Activated CD4-positive, CD25-positive, alpha-beta regulatory T cell treated with anti-CD3 and anti-CD28 coated beads, Interleukin-2, amount 50 U/mL, for 72 hours (primary cell): Measurements from ENCODE around the gene OR1D5.

Experiments
- DNase-seq: peaks from one replicate; pipeline ENCODE4 v3.0.0; 2021

The OR1D5 gene

DNA sequence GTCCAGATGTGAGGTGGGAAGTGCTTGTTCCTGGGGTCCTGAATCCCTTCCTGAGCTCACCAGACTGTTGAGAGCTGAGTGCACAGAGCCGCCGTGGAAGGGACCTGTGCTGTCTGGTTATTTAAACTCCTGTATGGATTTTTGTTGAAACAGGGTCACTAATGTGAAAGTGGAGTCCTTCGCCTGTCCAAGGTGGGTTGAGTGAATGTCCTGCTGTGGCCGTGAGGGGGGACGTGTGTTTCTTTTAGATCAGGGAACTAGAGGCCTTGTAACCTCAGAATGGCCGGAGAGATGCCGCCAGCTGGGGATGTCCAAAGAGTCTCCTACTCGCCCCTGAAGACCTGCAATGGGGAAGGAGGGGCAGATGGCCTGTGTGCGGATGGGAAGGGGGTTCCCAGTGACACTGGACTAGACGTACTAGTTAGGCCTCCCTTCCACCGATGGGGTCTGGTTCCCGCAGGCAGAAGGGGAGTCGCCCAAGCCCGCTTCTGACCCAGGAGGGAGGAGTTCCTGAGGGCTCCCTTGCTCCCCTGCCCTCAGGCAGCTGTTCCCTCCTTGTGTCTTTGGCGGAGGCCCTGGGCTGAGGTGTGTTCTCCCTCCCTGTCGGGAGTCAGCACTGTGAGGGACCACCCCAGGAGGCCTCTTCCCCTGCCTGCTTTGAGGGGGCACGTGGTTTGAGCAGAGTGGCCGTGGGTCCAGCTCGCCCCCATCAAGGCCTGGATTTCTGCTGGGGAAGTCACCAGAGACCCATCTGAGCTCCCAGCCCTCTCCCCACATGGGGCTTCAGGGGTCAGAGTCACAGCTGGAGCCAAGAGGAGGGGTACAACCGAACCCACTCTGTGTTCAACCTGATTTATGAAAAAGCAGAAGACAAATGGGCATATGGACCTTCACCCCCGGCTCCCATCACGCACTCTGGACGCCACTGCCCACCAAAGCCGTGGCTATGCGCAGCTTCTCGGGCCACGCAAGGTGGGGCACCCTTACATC, 30.9 kb downstream of the OR1D5 start:
- peak; percentile 21 for DNase-seq

DNA sequence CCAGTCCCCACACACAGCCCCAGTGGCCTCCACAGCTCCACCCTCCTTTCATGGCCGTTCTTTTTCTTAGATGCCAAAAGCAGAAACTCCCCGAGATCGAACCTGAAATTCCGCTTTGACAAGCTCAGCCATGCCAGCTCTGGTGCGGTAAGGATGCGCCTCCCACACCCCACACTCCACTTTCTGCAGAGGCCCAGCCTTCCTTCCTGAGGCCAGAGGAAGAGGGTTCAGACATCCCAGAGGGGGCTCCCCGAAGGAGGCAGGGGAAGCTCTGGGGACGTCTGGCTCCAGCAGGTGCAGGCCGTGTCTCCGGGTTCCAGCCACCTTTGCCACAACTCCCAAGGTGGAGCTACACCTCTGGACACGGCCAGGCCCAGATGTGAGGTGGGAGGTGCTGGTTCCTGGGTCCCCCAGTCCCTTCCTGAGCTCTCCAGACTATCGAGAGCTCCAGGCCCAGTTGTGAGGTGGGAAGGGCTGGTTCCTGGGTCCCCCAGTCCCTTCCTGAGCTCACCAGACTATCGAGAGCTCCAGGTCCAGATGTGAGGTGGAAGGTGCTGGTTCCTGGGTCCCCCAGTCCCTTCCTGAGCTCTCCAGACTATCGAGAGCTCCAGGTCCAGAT, 32.4 kb downstream of the OR1D5 start:
- DNase-seq = peak; percentile 23

DNA sequence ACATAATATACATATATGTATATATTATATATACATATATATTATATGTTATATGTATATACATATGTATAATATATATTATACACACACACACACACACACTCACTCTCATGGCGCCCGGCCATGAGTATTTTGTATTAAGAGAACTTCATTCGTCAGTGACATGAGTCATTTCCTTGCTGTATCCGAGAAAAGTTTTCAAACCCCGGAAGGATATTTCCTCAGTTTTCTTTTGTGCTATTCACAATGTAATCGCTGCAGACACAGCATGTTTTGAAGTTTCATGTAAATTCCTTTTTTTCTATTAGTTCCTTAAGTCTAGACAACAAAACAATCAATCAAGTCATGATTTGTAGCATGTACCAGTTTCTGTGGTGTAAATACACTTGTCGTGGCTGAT, 33.3 kb downstream of the OR1D5 start:
- DNase-seq = no peak

GRCh38 chr17:3029213-3029913, 34.0 kb downstream of the OR1D5 start:
- peak; percentile 17 for DNase-seq

DNA sequence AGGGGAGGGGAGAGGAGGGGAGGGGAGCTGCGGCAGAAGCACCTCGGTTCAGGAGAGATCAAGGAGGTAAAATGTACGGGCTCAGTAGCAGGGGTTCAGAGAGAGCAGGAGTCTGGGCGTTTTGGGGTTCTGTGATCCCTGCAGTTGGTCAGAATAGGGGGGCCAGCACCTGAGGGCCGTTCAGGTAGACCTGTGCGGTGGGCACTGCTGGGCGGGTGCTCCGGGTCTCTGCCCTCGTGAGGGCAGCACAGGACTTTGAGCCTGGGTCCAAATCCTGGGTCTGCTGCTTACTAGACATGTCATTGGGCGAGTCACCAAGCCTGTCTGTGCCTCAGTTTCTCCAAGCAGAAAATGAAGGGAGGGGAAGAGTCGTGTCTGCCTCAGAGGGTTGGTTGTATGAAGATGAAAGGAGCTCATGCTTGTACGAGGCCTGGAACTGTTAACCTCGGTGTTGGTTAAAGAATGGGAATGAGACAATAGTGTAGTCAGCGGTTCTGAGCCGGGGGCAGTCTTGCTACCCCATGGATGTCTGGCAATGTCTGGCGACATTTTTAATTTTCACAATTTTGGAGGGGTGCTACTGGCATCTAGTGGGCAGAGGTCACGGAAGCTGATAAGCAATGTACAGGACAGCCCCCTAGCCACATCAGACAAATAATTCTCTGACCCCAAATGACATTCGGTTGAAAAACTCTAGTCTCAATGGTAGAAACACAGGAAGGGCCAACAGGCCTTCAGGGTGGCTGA, 35.4 kb downstream of the OR1D5 start:
- DNase-seq = peak; percentile 2

- DNase-seq = no peak
Observed at GRCh38 chr17:3026856-3027751, 36.3 kb downstream of the OR1D5 start.

GRCh38 chr17:3026125-3026855, 37.1 kb downstream of the OR1D5 start:
- DNase-seq = peak; percentile 17

DNA sequence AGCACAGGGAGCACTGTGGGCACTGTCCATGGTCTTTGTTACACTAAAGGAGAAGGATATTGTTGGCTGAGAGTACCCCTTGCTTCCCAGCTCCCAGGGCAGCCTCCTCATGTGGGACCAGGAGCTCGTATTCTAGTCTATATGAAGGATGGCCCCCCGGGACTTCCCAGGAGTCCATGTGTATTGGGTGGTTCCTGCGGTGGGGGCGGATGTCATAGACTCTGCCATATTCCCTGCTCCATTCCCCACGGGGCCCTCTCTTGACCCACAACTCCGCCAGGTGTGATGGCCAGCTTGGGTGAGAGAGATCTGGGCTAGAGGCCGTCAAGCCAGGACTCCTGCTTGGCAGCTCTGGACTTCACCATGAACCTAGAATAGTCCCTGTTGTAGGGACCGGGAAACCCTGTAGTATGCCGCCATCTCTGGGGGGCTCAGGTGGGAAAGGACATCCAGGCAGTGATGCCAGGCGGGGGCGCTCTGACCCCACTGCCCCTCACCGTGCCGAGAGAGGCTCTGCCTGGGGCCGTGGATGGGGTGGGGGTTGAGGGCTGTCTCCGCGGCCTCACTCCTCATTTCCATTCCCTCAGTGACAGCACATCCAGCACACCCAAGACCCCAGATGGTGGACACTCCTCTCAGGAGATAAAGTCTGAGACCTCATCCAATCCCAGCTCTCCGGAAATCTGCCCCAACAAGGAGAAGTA, 37.8 kb downstream of the OR1D5 start:
- DNase-seq = peak; percentile 24

DNA sequence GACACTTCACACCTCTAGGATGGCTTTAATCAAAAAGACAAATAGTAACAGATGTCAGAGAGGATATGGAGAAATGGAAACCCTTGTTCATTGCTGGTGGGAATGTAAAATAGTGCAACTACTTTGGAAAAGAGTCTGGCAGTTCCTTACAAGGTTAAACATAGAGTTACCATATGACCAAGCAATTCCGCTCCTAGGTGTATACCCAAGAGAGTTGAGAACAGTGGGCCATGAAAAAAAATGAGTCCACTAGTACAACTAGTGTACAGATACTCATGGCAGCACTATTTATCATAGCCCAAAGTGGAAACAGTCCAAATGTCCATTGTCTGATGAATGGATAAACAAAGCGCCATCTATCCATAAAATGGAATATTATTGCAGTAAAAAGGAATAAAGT, 39.1 kb downstream of the OR1D5 start:
- DNase-seq = no peak

DNA sequence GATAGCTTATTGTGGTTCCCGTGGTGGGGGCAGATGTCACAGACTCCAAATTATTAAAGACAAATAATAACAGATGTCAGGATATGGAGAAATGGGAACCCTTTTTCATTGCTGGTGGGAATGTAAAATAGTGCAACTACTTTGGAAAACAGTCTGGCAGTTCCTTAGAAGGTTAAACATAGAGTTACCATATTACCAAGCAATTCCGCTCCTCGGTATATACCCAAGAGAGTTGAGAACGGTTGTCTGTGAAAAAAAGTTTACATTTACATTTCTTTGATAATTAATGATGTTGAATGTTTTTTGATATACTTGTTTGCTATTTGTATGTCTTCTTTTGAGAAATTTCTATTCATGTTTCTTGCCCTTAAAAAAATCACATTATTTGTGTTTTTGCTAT, 41.2 kb downstream of the OR1D5 start:
- DNase-seq = no peak

DNA sequence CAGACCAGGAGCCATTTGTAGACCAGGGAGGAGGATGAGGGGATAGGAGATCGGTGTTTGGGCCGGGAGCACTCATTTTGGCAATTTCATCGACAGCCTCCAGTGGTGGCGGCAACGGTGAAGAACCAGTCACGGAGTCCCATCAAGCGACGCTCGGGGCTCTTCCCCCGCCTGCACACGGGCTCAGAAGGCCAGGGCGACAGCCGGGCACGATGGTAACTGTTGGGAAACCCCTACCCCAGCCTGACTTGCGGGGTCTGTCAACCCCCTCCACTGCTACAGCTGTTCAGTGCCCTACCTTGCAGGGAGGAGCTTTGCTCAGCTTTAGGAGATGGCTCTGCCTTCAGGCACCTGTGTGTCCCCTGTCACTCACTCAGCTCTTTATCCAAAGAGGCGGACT, 43.0 kb downstream of the OR1D5 start:
- DNase-seq = no peak

GRCh38 chr17:3019761-3020160, 43.6 kb downstream of the OR1D5 start:
- DNase-seq = no peak

- DNase-seq = no peak
Observed at GRCh38 chr17:3017936-3018335, 45.5 kb downstream of the OR1D5 start.

- DNase-seq = no peak
Observed at GRCh38 chr17:3015890-3016289, 47.5 kb downstream of the OR1D5 start.

DNA sequence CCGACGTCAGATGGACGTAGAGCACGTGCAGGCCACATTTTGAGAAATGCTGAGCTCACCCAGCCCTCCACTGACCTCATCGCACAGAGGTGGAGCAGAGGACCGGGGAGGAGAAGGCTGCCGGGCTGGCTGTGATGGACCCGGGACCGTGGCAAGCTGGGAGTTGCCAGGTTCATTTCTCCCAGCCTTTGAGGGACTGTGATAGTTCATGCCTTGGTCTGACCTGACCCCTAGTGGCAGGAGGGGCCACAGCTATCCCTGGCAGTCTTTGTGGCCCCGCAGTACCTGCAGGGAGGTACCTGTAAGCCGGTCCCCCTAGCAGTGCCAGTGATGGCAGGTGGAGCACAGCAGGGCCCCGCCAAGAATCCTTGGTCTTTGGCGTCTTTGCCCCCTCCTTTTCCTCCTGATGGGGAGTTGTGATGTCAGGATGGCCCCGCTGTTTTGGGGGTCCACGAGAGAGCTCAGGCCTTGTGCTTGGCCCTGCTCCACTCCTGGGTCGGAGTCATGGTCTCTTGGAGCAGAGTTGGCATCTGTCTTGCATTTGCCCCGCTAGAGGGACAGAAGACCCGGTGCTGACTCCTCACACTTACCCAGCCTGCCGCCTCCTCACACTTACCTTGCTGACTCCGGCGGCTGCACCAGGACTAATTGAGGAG, 50.4 kb downstream of the OR1D5 start:
- DNase-seq = peak; percentile 63
